ENCODE data around the gene GLT1D1.
A peak's percentile ranks its signal among the peaks of the same experiment; 100 is the strongest.

GRCh38 chr12:128961957-128962356 lies 108.7 kb downstream of the GLT1D1 start:
- TF ChIP-seq POLR2AphosphoS5 (IDR thresholded peaks at IDR 0.05) (peak in 1 of 3 donors; percentile 57), POLR2A (IDR thresholded peaks at IDR 0.05) (no peak), CTCF (IDR thresholded peaks at IDR 0.05 in 8 of 11, conservative IDR thresholded peaks at IDR 0.05 in 3 of 11) (no peak)

Measured in spleen (tissue), 7 donors.